Neural progenitor cell (in vitro differentiated cells): ENCODE measurements around the gene AP2A2. TPM values are rescaled to one million over a fixed set of nuclear protein-coding genes. Genes with fewer than 3 reads are reported as not detected.

Experiments
- DNase-seq: peaks from one replicate; pipeline ENCODE4 v3.0.0-alpha.2; 2016; ENCODE audit warnings: low spot score
- H2AFZ ChIP-seq: fragments of 200-600 bp; sonication (generic); replicated peaks from 2 replicates; pipeline ENCODE4 v1.6.1; 2016; ENCODE audit warnings: antibody characterized with exemption
- H3F3A ChIP-seq: fragments of 200-600 bp; sonication (generic); 2 replicates; pipeline ENCODE4 v1.6.1; 2016; ENCODE audit warnings: antibody characterized with exemption, low read depth
- H3K27ac ChIP-seq: fragments of 200-600 bp; sonication (generic); 2 replicates; pipeline ENCODE4 v1.5.1; 2016; ENCODE audit warnings: mild to moderate bottlenecking
- H3K27me3 ChIP-seq: fragments of 200-600 bp; sonication (generic); 2 replicates; pipeline ENCODE4 v1.6.1; 2016; ENCODE audit warnings: mild to moderate bottlenecking, moderate library complexity
- H3K36me3 ChIP-seq: fragments of 200-600 bp; sonication (generic); 2 replicates; pipeline ENCODE4 v1.5.1; 2016
- H3K4me1 ChIP-seq: fragments of 200-600 bp; sonication (generic); 2 replicates; pipeline ENCODE4 v1.6.1; 2016; ENCODE audit warnings: mixed run types
- H3K4me2 ChIP-seq: fragments of 200-600 bp; sonication (generic); 2 replicates; pipeline ENCODE4 v1.6.1; 2016
- H3K4me3 ChIP-seq: fragments of 200-600 bp; sonication (generic); 2 replicates; pipeline ENCODE4 v1.5.1; 2016
- H3K79me2 ChIP-seq: fragments of 200-600 bp; sonication (generic); 2 replicates; pipeline ENCODE4 v1.6.1; 2016; ENCODE audit warnings: low read depth
- H3K9ac ChIP-seq: fragments of 200-600 bp; sonication (generic); 2 replicates; pipeline ENCODE4 v1.6.1; 2016
- H3K9me3 ChIP-seq: fragments of 200-600 bp; sonication (generic); 2 replicates; pipeline ENCODE4 v1.5.1; 2016; ENCODE audit warnings: low read depth
- H4K20me1 ChIP-seq: fragments of 200-600 bp; sonication (generic); 2 replicates; pipeline ENCODE4 v1.6.1; 2016; ENCODE audit warnings: low read depth
- H3K27ac Mint-ChIP-seq: 3 replicates; pipeline ENCODE4 v1.8.0; 2021; ENCODE audit warnings: mixed read lengths
- H3K27me3 Mint-ChIP-seq: 2 replicates; pipeline ENCODE4 v1.8.0; 2022; ENCODE audit warnings: low read depth, mild to moderate bottlenecking, inconsistent platforms, moderate library complexity, mixed read lengths; ENCODE audit not compliant: insufficient read depth
- H3K36me3 Mint-ChIP-seq: 3 replicates; pipeline ENCODE4 v1.8.0; 2021; ENCODE audit warnings: mixed read lengths
- H3K4me1 Mint-ChIP-seq: 3 replicates; pipeline ENCODE4 v1.8.0; 2021; ENCODE audit warnings: mixed read lengths
- H3K4me3 Mint-ChIP-seq: 3 replicates; pipeline ENCODE4 v1.8.0; 2021; ENCODE audit warnings: mild to moderate bottlenecking, moderate library complexity, mixed read lengths
- H3K9me3 Mint-ChIP-seq: 3 replicates; pipeline ENCODE4 v1.8.0; 2020; ENCODE audit warnings: mixed read lengths
- CTCF ChIP-seq: fragments of 200-600 bp; sonication (generic); IDR thresholded peaks from 2 replicates; pipeline ENCODE4 v1.5.1; 2017; ENCODE audit warnings: antibody characterized with exemption, mild to moderate bottlenecking
- EZH2 ChIP-seq: fragments of 200-600 bp; sonication (generic); IDR thresholded peaks from 2 replicates; pipeline ENCODE4 v1.6.1; 2017; ENCODE audit warnings: antibody characterized with exemption, mild to moderate bottlenecking, moderate library complexity
- EZH2phosphoT487 ChIP-seq: fragments of 200-600 bp; sonication (generic); IDR thresholded peaks from 2 replicates; pipeline ENCODE4 v1.6.1; 2017; ENCODE audit warnings: antibody characterized with exemption
- total RNA-seq: library from RNA; depleted of rRNA; stranded (reverse); fragments of >200 nt; gene quantifications from 2 replicates; pipeline ENCODE4 v1.2.3, GENCODE V29; 2015; ENCODE audit warnings: low replicate concordance

The AP2A2 gene
- total RNA-seq, 1 donor from 2014 or later, result 67.5 TPM

DNA sequence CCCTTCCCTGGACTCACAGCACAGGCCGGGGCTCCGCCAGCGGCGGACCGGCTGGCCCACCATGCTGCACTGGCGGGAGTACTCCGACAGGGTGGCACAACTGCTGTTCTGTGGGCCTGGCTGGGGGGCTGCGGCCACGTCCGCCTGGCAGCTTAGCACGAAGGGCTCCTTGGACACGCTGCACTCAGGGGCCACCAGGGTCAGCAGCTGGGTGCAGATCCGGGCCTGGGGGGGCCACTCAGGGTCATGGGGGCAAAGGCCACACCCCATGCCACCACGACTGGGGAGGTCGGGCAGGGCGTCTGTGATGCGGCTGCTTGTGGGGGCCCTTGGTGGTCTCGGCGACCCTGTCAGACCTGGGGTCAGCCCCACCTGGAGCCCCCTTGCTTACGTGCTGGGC lies 104.9 kb downstream of the AP2A2 start:
- Histone ChIP-seq H3K9ac (no peak overlapping the region), H3K4me3 (no peak overlapping the region), H3K9me3 (no peaks in the 10 kb centered on the region), H4K20me1 (no peaks in the 10 kb centered on the region), H3K27ac (no peak overlapping the region), H3K36me3 (no peaks in the 10 kb centered on the region), H3K27me3 (no peaks in the 10 kb centered on the region), H3K4me2 (no peak overlapping the region), H3K4me1 (peaks cover 8% of the 10 kb centered on the region), H3K79me2 (no peaks in the 10 kb centered on the region), H2AFZ (no peak overlapping the region), H3F3A (no peaks in the 10 kb centered on the region)
- H3K27me3 Mint-ChIP-seq, result peaks cover 6% of the 10 kb centered on the region
- no peak for TF ChIP-seq CTCF
- no peak for TF ChIP-seq EZH2phosphoT487
- no peak for TF ChIP-seq EZH2
- H3K9me3 Mint-ChIP-seq, result no peaks in the 10 kb centered on the region
- H3K36me3 Mint-ChIP-seq, result peaks cover 2% of the 10 kb centered on the region
- no peak overlapping the region for H3K27ac Mint-ChIP-seq
- no peaks in the 10 kb centered on the region for H3K4me1 Mint-ChIP-seq
- DNase-seq, result no peak
- no peak overlapping the region for H3K4me3 Mint-ChIP-seq

DNA sequence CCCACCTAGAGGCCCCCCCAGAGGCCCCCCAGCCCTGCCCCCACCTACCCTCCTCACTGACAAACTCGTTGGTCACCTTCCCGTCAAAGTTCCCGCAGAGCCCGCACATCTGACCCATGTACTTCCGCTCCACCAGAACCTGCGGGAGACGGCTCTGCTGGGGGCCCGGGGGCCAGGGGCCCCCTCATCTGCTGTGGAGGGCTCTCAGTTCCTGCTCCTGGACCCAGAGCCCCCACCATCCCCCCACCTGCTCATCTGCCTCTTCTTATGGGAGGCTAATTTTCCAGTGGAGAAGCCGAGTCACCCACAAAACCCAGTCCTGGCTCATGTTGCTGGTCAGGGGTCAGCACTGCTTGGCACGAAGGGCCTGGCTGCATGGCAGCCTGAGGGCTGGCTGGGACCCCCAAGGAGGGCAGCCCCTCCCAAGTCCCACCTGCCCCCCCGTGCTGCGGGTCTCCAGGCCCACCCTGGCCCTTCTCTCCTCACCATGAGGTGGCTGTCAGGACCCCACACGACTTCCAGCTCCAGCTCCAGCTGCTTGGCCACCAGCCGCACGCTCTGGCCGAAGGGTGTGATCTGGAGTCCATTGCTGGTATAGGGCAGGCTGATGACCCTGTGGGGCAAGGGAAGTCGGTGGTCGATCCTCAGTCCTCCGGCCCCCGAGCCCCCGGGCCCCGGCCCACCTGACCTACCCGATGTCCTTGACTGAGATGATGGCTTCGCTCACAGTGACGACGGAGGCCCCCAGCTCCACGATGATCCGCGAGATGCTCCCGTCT lies 105.6 kb downstream of the AP2A2 start:
- H3K79me2 ChIP-seq, result no peaks in the 10 kb centered on the region
- H2AFZ ChIP-seq, result no peak overlapping the region
- Mint-ChIP-seq H3K4me3 (peak overlapping the region; percentile 15), H3K9me3 (no peaks in the 10 kb centered on the region), H3K27ac (peak overlapping the region; percentile 76), H3K36me3 (peaks cover 2% of the 10 kb centered on the region), H3K4me1 (no peaks in the 10 kb centered on the region), H3K27me3 (peaks cover 6% of the 10 kb centered on the region)
- no peaks in the 10 kb centered on the region for H3K9me3 ChIP-seq
- no peak for TF ChIP-seq CTCF
- TF ChIP-seq EZH2phosphoT487, result no peak
- TF ChIP-seq EZH2, result no peak
- H3K4me3 ChIP-seq, result no peak overlapping the region
- H3F3A ChIP-seq, result no peaks in the 10 kb centered on the region
- DNase-seq, result no peak
- no peak overlapping the region for H3K9ac ChIP-seq
- H3K27ac ChIP-seq, result no peak overlapping the region
- H3K27me3 ChIP-seq, result no peaks in the 10 kb centered on the region
- H3K4me2 ChIP-seq, result no peak overlapping the region
- no peaks in the 10 kb centered on the region for H4K20me1 ChIP-seq
- H3K4me1 ChIP-seq, result peaks cover 9% of the 10 kb centered on the region
- H3K36me3 ChIP-seq, result no peaks in the 10 kb centered on the region

DNA sequence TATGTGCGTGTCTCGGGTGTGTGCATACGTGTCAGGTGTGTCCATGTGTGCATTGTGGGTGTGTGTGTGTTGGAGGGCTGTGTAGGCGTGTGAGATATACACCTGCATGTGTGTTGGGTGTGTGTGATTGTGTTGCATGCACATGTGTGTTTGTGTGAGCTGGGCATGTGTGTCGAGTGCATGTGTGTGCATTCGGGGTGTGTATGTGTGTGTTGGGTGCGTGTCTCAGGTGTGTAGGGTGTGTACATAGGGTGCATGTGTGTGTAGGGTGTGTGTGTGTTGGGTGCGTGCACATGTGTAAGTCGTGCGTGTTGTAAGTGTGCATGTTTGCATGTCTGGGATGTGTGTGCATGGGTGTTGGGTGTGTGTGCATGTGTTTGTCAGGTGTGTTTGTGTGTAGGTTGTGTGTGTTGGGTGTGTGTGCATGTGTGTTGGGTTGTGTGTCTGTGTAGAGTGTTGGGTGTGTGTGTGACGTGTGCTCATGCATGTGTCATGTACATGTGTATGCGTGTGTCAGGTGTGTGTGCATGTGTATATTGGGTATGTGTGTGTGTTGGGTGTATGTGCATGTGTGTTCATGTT lies 106.7 kb downstream of the AP2A2 start:
- Histone ChIP-seq H3K4me2 (no peak overlapping the region), H3K4me3 (no peak overlapping the region), H2AFZ (no peak overlapping the region), H3F3A (no peaks in the 10 kb centered on the region), H3K27ac (no peak overlapping the region), H3K9me3 (no peaks in the 10 kb centered on the region), H3K79me2 (no peaks in the 10 kb centered on the region), H3K4me1 (peaks cover 12% of the 10 kb centered on the region), H4K20me1 (no peaks in the 10 kb centered on the region), H3K9ac (no peak overlapping the region), H3K36me3 (no peaks in the 10 kb centered on the region), H3K27me3 (no peaks in the 10 kb centered on the region)
- no peaks in the 10 kb centered on the region for H3K9me3 Mint-ChIP-seq
- TF ChIP-seq EZH2, result no peak
- no peak for TF ChIP-seq EZH2phosphoT487
- no peak for TF ChIP-seq CTCF
- peak overlapping the region; percentile 9 for H3K27ac Mint-ChIP-seq
- peak overlapping the region; percentile 2 for H3K4me3 Mint-ChIP-seq
- DNase-seq, result no peak
- no peaks in the 10 kb centered on the region for H3K4me1 Mint-ChIP-seq
- peaks cover 6% of the 10 kb centered on the region for H3K27me3 Mint-ChIP-seq
- peaks cover 2% of the 10 kb centered on the region for H3K36me3 Mint-ChIP-seq
